ENCODE data around the gene IFITM10.
A peak's percentile ranks its signal among the peaks of the same experiment; 100 is the strongest.

Gene IFITM10

GRCh38 chr11:1763796-1764661 lies 13.6 kb upstream of the IFITM10 start, which contains the start of gene CTSD:
Gene CTSD (minus strand): TSS chr11:1763927. CDS start chr11:1763859, 68 bp downstream.
- peak; percentile 68 to 71 for DNase-seq (ENCODE audit: low read depth in 2 of 2, low spot score in 1 of 2)

DNA sequence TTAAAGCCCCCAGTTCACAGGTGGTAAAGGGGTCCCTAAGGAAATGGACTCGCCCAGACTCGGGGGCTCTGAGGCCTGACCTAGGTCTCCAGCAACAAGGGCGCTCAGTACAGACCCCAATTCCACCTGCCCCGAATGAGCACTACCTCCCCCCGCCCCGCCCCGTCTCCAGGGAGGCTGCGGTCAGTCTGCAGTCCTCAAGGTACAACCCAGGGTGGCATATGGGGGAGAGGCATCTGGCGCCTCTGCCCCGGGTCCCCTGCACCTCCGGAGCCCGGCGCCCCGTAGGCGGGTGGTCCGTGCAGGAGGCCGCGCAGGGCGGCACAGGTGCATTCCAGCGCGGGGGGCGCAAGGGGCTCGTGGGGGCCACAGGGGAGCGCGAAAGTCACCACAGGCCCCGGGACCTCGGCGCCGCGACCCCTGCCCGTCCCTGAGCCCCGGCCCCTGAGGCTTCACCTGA lies 13.0 kb upstream of the IFITM10 start:
- no peak for DNase-seq (ENCODE audit: low read depth in 2 of 2, low spot score in 1 of 2)

GRCh38 chr11:1762537-1763302 lies 12.3 kb upstream of the IFITM10 start:
- DNase-seq (ENCODE audit: low read depth in 2 of 2, low spot score in 1 of 2) = no peak

- DNase-seq (ENCODE audit: low read depth in 2 of 2, low spot score in 1 of 2) = no peak
Observed at GRCh38 chr11:1761857-1762536, 11.6 kb upstream of the IFITM10 start.

DNA sequence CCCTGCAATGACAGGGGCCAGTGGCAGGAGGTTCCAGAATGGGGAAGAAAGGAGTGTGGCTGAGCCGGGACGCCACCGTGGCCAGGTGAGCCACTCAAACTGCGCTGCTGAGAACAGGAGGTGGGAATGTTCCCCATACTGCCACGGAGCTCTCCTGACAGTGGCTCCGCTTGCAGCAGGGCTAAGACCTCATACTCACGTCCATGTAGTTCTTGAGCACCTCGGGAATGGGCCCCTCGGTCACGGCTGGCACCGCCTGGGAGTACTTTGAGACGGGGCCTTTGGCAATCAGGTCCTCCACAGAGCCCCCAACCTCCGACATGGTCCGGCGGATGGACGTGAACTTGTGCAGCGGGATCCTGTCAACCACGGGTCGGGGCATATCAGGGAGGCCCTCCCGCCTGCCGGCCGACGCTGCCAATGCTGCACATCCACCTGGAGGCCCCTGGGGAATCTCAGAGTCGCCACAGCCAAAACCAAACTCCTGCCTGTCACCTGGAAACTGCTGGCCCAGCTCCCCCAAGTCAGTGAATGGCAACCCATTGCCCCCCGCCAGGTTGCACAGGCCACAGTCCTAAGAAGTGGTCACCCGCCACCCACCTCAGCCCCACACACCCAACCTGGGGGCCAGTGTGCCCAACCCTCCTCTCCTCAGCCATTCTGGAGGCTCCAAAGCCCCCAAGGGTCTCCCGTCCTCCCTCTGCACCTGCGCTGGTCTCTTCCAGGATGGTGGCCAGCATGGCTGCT lies 10.9 kb upstream of the IFITM10 start:
- DNase-seq (ENCODE audit: low read depth in 2 of 2, low spot score in 1 of 2) = no peak

DNA sequence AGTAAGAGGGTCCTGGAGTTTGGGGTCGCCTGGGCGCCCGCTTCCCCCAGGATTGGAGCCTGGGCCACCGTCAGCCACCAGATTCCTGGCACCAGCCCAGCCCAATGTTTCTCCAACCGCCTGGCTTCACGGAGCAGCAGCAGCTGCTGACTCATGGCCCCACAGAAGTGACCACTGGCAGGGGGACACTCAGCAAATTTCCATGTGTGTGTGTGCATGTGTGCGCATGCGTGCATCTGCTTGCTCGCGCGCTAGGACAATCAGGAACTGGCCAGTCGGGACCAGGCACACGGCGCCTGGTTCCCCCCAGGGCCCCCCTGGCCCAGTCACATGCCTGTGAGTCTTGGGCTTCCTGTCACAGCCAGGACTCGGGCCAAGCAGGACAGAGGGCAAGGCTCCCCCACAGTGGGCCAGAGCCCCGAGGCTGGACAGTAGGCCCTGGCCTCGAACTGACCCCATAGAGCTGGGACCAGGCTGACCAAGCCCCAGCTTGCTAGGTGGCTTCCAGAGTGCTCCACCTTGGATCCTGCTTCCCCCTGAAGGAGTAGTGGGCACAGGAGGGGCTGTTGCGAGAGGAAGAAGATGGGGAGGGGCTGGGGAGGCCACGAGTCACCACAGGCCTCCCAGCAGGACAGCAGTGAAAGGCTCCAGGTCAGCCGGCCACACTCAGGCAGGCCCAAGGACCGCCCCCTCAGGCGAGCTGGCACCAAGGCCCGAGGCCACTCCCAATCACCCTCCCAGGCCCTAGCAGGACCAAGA lies 10.1 kb upstream of the IFITM10 start:
- DNase-seq (ENCODE audit: low read depth in 2 of 2, low spot score in 1 of 2) = no peak

- no peak for DNase-seq (ENCODE audit: low read depth in 2 of 2, low spot score in 1 of 2)
Observed at GRCh38 chr11:1759851-1760220, 9.4 kb upstream of the IFITM10 start.

DNA sequence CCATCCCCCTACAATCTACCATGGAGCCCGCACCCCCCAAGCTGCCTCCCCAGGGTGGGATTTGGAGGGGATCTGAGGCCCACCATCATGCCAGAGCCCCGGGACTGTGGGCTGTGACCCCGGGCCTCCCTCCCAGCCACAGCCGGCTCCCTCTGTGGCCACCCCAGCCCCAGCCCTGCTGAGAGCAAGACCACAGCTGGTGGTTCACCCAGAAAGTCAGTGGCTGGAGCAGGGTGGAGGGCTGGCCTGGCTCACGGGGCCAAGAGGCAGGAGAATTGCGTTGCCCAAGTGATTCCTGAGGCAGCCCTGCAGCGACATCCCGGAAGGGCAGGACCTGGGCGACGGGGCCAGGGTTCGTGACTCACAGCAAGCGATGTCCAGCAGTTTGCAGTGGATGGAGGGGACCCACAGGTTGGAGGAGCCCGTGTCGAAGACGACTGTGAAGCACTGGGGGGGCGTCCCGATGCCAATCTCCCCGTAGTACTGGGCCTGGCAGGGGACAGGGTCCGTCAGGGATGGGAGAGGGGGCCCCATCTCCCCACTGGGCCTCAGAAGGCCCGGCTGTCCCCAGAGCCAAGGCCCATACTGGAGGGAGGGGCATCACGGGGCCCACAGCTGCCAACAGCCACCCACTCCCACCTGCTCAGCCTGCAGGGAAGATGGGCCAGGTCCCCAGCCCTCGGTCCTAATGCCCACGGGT lies 8.9 kb upstream of the IFITM10 start:
- DNase-seq (ENCODE audit: low read depth in 2 of 2, low spot score in 1 of 2) = no peak

GRCh38 chr11:1758611-1759150 lies 8.3 kb upstream of the IFITM10 start:
- DNase-seq (ENCODE audit: low read depth in 2 of 2, low spot score in 1 of 2) = no peak

- no peak for DNase-seq (ENCODE audit: low read depth in 2 of 2, low spot score in 1 of 2)
Observed at GRCh38 chr11:1757861-1758610, 7.6 kb upstream of the IFITM10 start.

DNA sequence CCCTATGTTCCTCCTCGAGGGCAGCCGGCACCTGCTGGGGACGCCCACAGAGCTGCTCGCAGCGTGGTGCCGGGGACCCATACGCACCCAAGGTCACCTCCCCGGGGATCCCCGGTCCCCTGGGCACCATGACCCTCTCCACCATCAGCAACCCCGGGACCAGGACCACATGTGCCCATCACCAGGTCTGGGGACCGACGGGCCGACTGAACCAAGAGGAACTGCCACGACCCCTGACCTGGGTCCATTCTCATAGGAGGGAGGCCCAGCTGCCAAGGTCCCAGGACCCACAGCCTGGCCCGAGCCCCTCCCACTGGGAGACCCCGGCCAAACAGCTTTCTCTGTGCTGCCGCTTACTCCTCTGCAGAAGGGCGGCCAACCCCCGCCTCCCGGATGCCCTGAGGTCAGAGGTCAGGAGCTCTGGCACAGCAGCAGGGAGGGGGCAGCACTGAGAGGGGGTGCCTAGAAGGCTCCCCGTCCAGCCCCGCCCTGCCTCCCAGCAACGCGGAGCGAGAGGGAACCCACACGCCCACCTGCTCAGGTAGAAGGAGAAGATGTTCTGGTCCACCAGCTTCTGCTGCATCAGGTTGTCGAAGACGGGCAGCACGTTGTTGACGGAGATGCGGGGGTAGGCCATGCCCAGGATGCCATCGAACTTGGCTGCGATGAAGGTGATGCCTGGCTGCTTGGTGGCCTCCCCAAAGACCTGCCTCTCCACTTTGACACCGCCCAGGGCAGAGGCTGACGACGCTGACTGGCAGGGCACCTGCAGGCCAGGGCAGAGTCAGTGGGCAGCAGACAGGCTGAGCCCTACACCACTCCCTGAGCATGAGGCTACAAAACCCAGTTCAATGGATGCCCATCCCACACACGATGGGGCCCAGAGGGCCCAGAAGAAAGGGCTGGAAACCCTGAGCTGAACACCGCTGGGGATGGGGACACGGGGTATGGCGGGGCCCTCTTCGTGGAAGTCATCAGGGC lies 6.7 kb upstream of the IFITM10 start:
- DNase-seq (ENCODE audit: low read depth in 2 of 2, low spot score in 1 of 2) = no peak

GRCh38 chr11:1755692-1756561 lies 5.5 kb upstream of the IFITM10 start:
- no peak for DNase-seq (ENCODE audit: low read depth in 2 of 2, low spot score in 1 of 2)

DNA sequence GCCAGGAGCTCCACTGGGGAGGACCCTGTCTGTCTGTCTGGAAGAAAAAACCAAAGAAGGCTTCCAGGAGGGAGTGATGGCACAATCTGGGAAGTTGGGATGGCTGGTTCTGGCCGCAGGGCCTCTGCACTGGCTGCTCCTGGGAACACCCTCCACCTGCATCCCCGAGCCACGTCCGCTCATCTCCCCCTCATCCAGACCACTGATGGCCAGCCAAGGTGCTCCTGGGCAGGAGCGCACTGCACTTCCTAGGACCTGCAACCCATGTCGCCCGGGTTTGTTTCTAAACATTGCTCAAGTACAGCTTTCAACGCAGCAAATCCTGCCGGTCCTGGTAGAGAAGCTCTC lies 4.9 kb upstream of the IFITM10 start:
- no peak for DNase-seq (ENCODE audit: low read depth in 2 of 2, low spot score in 1 of 2)

GRCh38 chr11:1754376-1755150 lies 4.2 kb upstream of the IFITM10 start:
- no peak for DNase-seq (ENCODE audit: low read depth in 2 of 2, low spot score in 1 of 2)

- DNase-seq (ENCODE audit: low read depth in 2 of 2, low spot score in 1 of 2) = no peak
Observed at GRCh38 chr11:1753929-1754305, 3.5 kb upstream of the IFITM10 start.
